Adipocyte (in vitro differentiated cells): ENCODE measurements around the gene NFATC3.

Experiments used
- DNase-seq: peaks from one replicate; pipeline ENCODE4 v3.0.0-alpha.2; 2015; ENCODE audit warnings: low read depth
- H3K27me3 ChIP-seq: replicated peaks from 2 replicates; pipeline ENCODE4 v1.7.0; 2013; ENCODE audit warnings: mild to moderate bottlenecking, low read length, moderate library complexity; ENCODE audit not compliant: control insufficient read depth, insufficient read depth
- H3K36me3 ChIP-seq: 2 replicates; pipeline ENCODE4 v1.7.0; 2013; ENCODE audit warnings: low read length, mild to moderate bottlenecking, moderate library complexity; ENCODE audit not compliant: control insufficient read depth, insufficient read depth, severe bottlenecking
- H3K4me1 ChIP-seq: 2 replicates; pipeline ENCODE4 v1.7.0; 2013; ENCODE audit warnings: mild to moderate bottlenecking, low read length, moderate library complexity; ENCODE audit not compliant: control insufficient read depth, insufficient read depth
- H3K4me3 ChIP-seq: 2 replicates; pipeline ENCODE4 v1.7.0; 2013; ENCODE audit warnings: mild to moderate bottlenecking, low read length, moderate library complexity
- H3K9ac ChIP-seq: 2 replicates; pipeline ENCODE4 v1.7.0; 2013; ENCODE audit warnings: mild to moderate bottlenecking, low read length, moderate library complexity
- H3K9me3 ChIP-seq: 2 replicates; pipeline ENCODE4 v1.7.0; 2013; ENCODE audit warnings: mild to moderate bottlenecking, low read length, moderate library complexity; ENCODE audit not compliant: control insufficient read depth

Gene NFATC3

GRCh38 chr16:68085259-68086071 is at the start of gene NFATC3:
NFATC3 (plus strand) TSS chr16:68085370; CDS start chr16:68085682, 312 bp downstream.
- Histone ChIP-seq H3K36me3 (no peaks in the 10 kb centered on the region), H3K9ac (peak within 1 kb of the TSS; percentile 94), H3K9me3 (no peaks in the 10 kb centered on the region), H3K4me1 (peaks cover 49% of the 10 kb centered on the region), H3K4me3 (peak within 1 kb of the TSS; percentile 90), H3K27me3 (no peaks in the 10 kb centered on the region)
- peak; percentile 99 for DNase-seq

DNA sequence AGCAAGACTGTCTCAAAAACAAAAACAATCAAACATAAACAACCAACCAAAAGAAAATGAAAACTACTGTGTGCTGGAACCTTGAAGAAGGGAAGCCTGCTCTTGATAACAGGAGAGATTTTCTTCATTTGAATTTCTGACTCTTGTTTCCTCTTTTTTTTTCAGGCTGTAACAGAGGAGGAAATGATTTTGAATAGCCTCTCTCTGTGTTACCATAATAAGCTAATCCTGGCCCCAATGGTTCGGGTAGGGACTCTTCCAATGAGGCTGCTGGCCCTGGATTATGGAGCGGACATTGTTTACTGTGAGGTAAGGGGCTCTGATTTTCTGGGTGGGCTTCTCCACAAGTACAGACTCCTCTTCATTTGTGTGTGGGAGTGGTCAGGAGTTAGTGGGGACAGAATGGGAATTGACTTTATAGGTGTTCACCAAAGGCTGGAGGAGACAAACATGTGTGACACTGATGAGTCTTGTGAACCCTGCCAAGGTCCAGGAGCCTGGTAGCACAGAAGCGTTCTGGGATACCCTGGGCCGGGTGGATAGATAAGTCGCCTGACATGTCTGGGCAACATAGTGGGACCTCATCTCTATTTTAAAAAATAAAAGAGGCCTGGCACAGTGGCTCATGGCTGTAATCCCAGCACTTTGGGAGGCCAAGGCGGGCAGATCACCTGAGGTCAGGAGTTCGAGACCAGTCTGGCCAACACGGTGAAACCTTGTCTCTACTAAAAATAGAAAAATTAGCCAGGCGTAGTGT is 47.2 kb upstream of the NFATC3 start:
- H3K36me3 ChIP-seq: peaks cover 5% of the 10 kb centered on the region
- no peaks in the 10 kb centered on the region for H3K27me3 ChIP-seq
- H3K4me1 ChIP-seq: no peaks in the 10 kb centered on the region
- H3K9me3 ChIP-seq: no peaks in the 10 kb centered on the region
- H3K4me3 ChIP-seq: no peak overlapping the region
- no peak overlapping the region for H3K9ac ChIP-seq
- no peak for DNase-seq

DNA sequence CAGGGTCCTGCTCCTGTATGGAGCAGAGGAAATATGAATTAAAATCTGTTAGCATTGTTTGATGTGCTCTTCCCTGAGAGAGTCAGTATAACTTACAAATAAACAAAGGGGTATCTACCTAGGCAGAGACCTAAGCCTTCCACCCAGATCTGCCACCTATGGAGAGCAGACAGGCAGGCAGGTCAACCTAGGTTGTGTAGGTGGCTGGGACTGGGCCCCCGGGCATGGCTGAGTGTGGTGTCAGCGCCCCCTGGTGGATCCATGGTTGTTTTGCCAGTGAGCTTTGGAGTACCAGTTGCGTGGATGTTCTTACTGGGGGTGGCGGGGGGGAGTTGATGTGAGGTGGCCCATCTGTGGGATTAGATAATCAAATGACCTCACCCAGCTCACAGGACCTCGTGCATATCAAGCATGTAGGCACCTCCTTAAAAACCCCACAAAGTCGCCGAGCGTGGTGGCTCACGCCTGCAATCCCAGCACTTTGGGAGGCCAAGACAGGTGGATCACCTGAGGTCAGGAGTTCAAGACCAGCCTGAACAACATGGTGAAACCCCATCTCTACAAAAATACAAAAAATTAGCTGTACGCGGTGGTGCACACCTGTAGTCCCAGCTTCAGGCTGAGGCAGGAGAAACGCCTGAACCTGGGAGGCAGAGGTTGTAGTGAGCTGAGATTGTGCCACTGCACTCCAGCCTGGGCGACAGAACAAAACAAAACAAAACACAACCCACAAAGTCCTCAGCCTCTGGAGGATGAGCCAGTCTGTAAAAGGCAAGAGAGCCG is 44.5 kb upstream of the NFATC3 start:
- Histone ChIP-seq H3K27me3 (no peaks in the 10 kb centered on the region), H3K4me3 (no peak overlapping the region), H3K36me3 (peaks cover 5% of the 10 kb centered on the region), H3K9me3 (no peaks in the 10 kb centered on the region), H3K4me1 (no peaks in the 10 kb centered on the region), H3K9ac (no peak overlapping the region)
- DNase-seq: peak; percentile 77

GRCh38 chr16:68041783-68042182 is 43.4 kb upstream of the NFATC3 start:
- Histone ChIP-seq H3K9ac (no peak overlapping the region), H3K4me1 (no peaks in the 10 kb centered on the region), H3K9me3 (no peaks in the 10 kb centered on the region), H3K4me3 (no peak overlapping the region), H3K27me3 (no peaks in the 10 kb centered on the region), H3K36me3 (peaks cover 5% of the 10 kb centered on the region)
- no peak for DNase-seq

DNA sequence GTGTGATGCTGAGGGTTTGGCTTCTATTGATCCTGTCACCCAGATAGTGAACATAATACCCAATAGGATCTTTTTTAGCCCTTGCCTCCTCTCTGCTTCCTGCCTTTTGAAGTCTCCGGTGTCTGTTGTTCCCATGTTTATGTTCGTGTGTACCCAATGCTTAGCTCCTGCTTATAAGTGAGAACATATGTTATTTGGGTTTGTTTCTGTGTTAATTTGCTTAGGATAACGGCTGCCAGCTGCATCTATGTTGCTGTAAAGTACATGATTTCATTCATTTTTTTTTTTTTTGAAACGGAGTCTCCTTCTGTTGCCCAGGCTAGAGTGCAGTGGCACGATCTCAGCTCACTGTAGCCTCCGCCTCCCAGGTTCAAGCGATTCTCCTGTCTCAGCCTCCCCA is 39.1 kb upstream of the NFATC3 start:
- H3K36me3 ChIP-seq: peaks cover 20% of the 10 kb centered on the region
- H3K9ac ChIP-seq: no peak overlapping the region
- DNase-seq: no peak
- H3K4me3 ChIP-seq: no peak overlapping the region
- H3K9me3 ChIP-seq: no peaks in the 10 kb centered on the region
- H3K4me1 ChIP-seq: no peaks in the 10 kb centered on the region
- no peaks in the 10 kb centered on the region for H3K27me3 ChIP-seq

GRCh38 chr16:68047987-68048386 is 37.2 kb upstream of the NFATC3 start:
- H3K36me3 ChIP-seq: peaks cover 29% of the 10 kb centered on the region
- H3K27me3 ChIP-seq: no peaks in the 10 kb centered on the region
- DNase-seq: no peak
- no peak overlapping the region for H3K9ac ChIP-seq
- H3K4me1 ChIP-seq: no peaks in the 10 kb centered on the region
- H3K9me3 ChIP-seq: no peaks in the 10 kb centered on the region
- H3K4me3 ChIP-seq: no peak overlapping the region

DNA sequence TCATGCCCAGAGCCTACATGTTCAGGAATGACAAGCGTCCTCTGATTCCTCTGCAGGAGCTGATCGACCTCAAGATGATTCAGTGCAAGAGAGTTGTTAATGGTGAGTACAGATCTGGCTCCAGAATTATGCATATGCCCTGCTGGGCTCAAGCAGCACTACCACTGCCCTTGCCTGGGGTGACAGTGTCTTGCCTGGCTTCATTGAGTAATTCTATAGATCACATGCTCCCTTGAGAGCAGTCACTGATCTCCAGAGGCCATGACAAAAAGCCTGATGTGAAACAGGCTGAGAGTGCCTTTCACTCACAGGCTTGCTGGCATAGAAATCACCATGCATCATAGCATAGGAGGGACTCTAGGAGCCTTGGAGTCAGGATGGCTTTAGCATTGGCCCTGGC is 35.7 kb upstream of the NFATC3 start:
- Histone ChIP-seq H3K9me3 (no peaks in the 10 kb centered on the region), H3K9ac (no peak overlapping the region), H3K27me3 (no peaks in the 10 kb centered on the region), H3K4me1 (no peaks in the 10 kb centered on the region), H3K36me3 (peaks cover 39% of the 10 kb centered on the region), H3K4me3 (no peak overlapping the region)
- no peak for DNase-seq

- no peaks in the 10 kb centered on the region for H3K27me3 ChIP-seq
- DNase-seq: no peak
- H3K36me3 ChIP-seq: peaks cover 39% of the 10 kb centered on the region
- H3K4me3 ChIP-seq: no peak overlapping the region
- H3K9me3 ChIP-seq: no peaks in the 10 kb centered on the region
- no peaks in the 10 kb centered on the region for H3K4me1 ChIP-seq
- no peak overlapping the region for H3K9ac ChIP-seq
These were observed 29.8 kb upstream of the NFATC3 start for GRCh38 chr16:68055395-68055794.

DNA sequence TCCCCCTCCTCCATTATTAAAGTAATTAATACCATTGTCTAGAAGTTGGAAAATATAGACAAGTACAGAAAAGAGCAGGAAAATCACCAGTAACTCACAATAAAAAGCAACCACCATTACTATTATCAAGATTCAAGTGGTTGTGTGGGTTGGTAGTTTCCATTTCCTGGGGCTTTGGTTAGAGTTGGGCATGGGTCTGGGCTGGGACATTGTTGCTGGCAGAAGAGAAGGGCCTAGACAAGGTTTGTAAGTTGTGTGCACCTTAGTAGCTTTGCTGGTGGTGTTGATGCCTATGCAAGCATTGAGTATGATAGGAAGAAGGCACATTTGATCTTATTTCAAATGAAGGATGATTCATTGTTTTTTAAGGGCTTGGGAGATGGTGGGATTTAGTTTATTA is 25.4 kb upstream of the NFATC3 start:
- peaks cover 10% of the 10 kb centered on the region for H3K4me1 ChIP-seq
- no peaks in the 10 kb centered on the region for H3K9me3 ChIP-seq
- DNase-seq: no peak
- H3K27me3 ChIP-seq: no peaks in the 10 kb centered on the region
- no peak overlapping the region for H3K4me3 ChIP-seq
- H3K9ac ChIP-seq: no peak overlapping the region
- H3K36me3 ChIP-seq: peaks cover 24% of the 10 kb centered on the region

DNA sequence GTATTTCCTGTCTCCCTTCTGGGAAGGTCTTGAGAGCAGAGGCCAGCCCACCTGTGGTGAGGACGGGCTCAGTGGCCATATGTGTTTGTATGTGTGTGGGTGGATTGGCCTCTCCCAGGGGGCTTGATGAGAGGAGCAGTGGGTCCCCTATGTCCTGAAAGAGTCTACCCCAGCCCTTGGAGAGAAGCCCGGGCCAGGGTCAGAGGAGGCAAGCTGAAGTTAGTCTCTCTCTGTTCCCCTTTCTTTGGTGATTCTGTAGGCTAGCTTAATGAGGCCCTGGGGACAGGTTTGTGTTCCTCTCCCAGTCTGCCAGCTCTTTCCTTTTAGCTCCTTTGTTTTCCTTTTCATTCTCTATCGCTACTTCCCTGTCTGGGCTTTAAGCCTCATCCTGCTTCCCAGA is 23.8 kb upstream of the NFATC3 start:
- no peaks in the 10 kb centered on the region for H3K27me3 ChIP-seq
- no peak for DNase-seq
- peaks cover 26% of the 10 kb centered on the region for H3K4me1 ChIP-seq
- H3K9ac ChIP-seq: no peak overlapping the region
- H3K36me3 ChIP-seq: peaks cover 18% of the 10 kb centered on the region
- no peak overlapping the region for H3K4me3 ChIP-seq
- no peaks in the 10 kb centered on the region for H3K9me3 ChIP-seq

GRCh38 chr16:68062910-68063393 is 22.2 kb upstream of the NFATC3 start:
- H3K4me1 ChIP-seq: peaks cover 31% of the 10 kb centered on the region
- H3K9me3 ChIP-seq: no peaks in the 10 kb centered on the region
- peaks cover 12% of the 10 kb centered on the region for H3K36me3 ChIP-seq
- no peak overlapping the region for H3K4me3 ChIP-seq
- no peaks in the 10 kb centered on the region for H3K27me3 ChIP-seq
- no peak overlapping the region for H3K9ac ChIP-seq
- no peak for DNase-seq
